SKM-1 (cell line): ENCODE measurements around the gene TMEM150C.
"Not testable (repeated sequence)": the region's sequence is repeated elsewhere in the genome, so short reads cannot be mapped to it uniquely, and the experiment has no call there.

Source experiments
- DNase-seq: peaks from one replicate; lab custom pipeline; 2025; ENCODE audit not compliant: unreplicated experiment; lab: John Stamatoyannopoulos, UW

Gene TMEM150C

GRCh38 chr4:82569727-82570126 lies 7.9 kb upstream of the TMEM150C start:
- no peak for DNase-seq

- no peak for DNase-seq
These were observed 7.3 kb upstream of the TMEM150C start for GRCh38 chr4:82569076-82569475.

GRCh38 chr4:82567444-82567843 lies 5.7 kb upstream of the TMEM150C start:
- DNase-seq = no peak

- no peak for DNase-seq
These were observed 721 bp upstream of the TMEM150C start for GRCh38 chr4:82562564-82562854.

GRCh38 chr4:82560853-82561785 lies 669 bp downstream of the TMEM150C start:
- no peak for DNase-seq

GRCh38 chr4:82559735-82560120 lies 2.1 kb downstream of the TMEM150C start:
- DNase-seq = no peak

GRCh38 chr4:82559090-82559734 lies 2.6 kb downstream of the TMEM150C start:
- not testable (repeated sequence) for DNase-seq

GRCh38 chr4:82555276-82555675 lies 6.5 kb downstream of the TMEM150C start:
- no peak for DNase-seq

- DNase-seq = no peak
These were observed 8.8 kb downstream of the TMEM150C start for GRCh38 chr4:82553020-82553419.

GRCh38 chr4:82551734-82552133 lies 10.1 kb downstream of the TMEM150C start:
- no peak for DNase-seq

- DNase-seq = not testable (repeated sequence)
These were observed 13.9 kb downstream of the TMEM150C start for GRCh38 chr4:82547850-82548249.

GRCh38 chr4:82543131-82543530 lies 18.7 kb downstream of the TMEM150C start:
- DNase-seq = no peak

- DNase-seq = no peak
These were observed 19.1 kb downstream of the TMEM150C start for GRCh38 chr4:82542642-82543041.

- no peak for DNase-seq
These were observed 32.5 kb downstream of the TMEM150C start for GRCh38 chr4:82529322-82529721.

GRCh38 chr4:82528868-82529267 lies 32.9 kb downstream of the TMEM150C start:
- no peak for DNase-seq

GRCh38 chr4:82528074-82528473 lies 33.7 kb downstream of the TMEM150C start:
- no peak for DNase-seq

- no peak for DNase-seq
These were observed 36.4 kb downstream of the TMEM150C start for GRCh38 chr4:82525307-82525911.

- no peak for DNase-seq
These were observed 37.1 kb downstream of the TMEM150C start for GRCh38 chr4:82524570-82525152.

GRCh38 chr4:82523179-82523578 lies 38.6 kb downstream of the TMEM150C start:
- DNase-seq = no peak

- no peak for DNase-seq
These were observed 39.3 kb downstream of the TMEM150C start for GRCh38 chr4:82522472-82522871.

GRCh38 chr4:82521283-82521682 lies 40.5 kb downstream of the TMEM150C start:
- no peak for DNase-seq

GRCh38 chr4:82519776-82520175 lies 42.0 kb downstream of the TMEM150C start:
- no peak for DNase-seq
